Glomerular visceral epithelial cell (primary cell): Measurements from ENCODE around the gene ITGA7.

Experiments
- DNase-seq: peaks from one replicate; pipeline ENCODE4 v3.0.0-alpha.2; 2016; ENCODE audit errors: extremely low spot score

Gene ITGA7

GRCh38 chr12:55736076-55736475 lies 28.4 kb upstream of the ITGA7 start:
- DNase-seq, result no peak

- DNase-seq, result no peak
Measured at GRCh38 chr12:55734595-55734994, 26.9 kb upstream of the ITGA7 start.

GRCh38 chr12:55733858-55734257 lies 26.2 kb upstream of the ITGA7 start:
- no peak for DNase-seq

- DNase-seq, result no peak
Measured at GRCh38 chr12:55733021-55733555, 25.4 kb upstream of the ITGA7 start.

- DNase-seq, result no peak
Measured at GRCh38 chr12:55732288-55732687, 24.6 kb upstream of the ITGA7 start.

- peak; percentile 69 for DNase-seq
Measured at GRCh38 chr12:55729819-55730818, 22.4 kb upstream of the ITGA7 start.

- DNase-seq, result peak; percentile 89
Measured at GRCh38 chr12:55728939-55729818, 21.5 kb upstream of the ITGA7 start, which contains the start of gene CD63. Gene CD63, minus strand, starts transcription at chr12:55729009. Its CDS starts 668 bp downstream, at chr12:55728341.

- peak; percentile 74 for DNase-seq
Measured at GRCh38 chr12:55728186-55728938, 20.7 kb upstream of the ITGA7 start.

- no peak for DNase-seq
Measured at GRCh38 chr12:55727643-55728185, 20.0 kb upstream of the ITGA7 start.

- no peak for DNase-seq
Measured at GRCh38 chr12:55726971-55727370, 19.3 kb upstream of the ITGA7 start.

- DNase-seq, result no peak
Measured at GRCh38 chr12:55725556-55725955, 17.9 kb upstream of the ITGA7 start.

GRCh38 chr12:55724940-55725309 lies 17.2 kb upstream of the ITGA7 start:
- DNase-seq, result no peak

GRCh38 chr12:55724226-55724939 lies 16.7 kb upstream of the ITGA7 start:
- peak; percentile 61 for DNase-seq

GRCh38 chr12:55723516-55724225 lies 16.0 kb upstream of the ITGA7 start:
- DNase-seq, result no peak

GRCh38 chr12:55722948-55723347 lies 15.2 kb upstream of the ITGA7 start:
- DNase-seq, result peak; percentile 81

GRCh38 chr12:55721601-55722213 lies 14.0 kb upstream of the ITGA7 start:
- no peak for DNase-seq

- peak; percentile 97 for DNase-seq
Measured at GRCh38 chr12:55720894-55721444, 13.3 kb upstream of the ITGA7 start.

- DNase-seq, result peak; percentile 63
Measured at GRCh38 chr12:55720071-55720564, 12.4 kb upstream of the ITGA7 start, which contains the start of gene RDH5. Gene RDH5, plus strand, starts transcription at chr12:55720393. Its CDS starts 792 bp downstream, at chr12:55721185.

GRCh38 chr12:55719371-55719770 lies 11.7 kb upstream of the ITGA7 start:
- no peak for DNase-seq
